HG03108 (cell line): ENCODE data around the gene CDKAL1.
"Not testable (repeated sequence)": the region's sequence is repeated elsewhere in the genome, so short reads cannot be mapped to it uniquely, and the experiment has no call there.

Source experiments
- ATAC-seq: cut with Tn5 transposase; IDR thresholded peaks from one replicate; pipeline ENCODE4 v1.9.1; 2021; ENCODE audit warnings: moderate library complexity; ENCODE audit not compliant: unreplicated experiment

CDKAL1 gene

GRCh38 chr6:20706238-20706938 is 172.1 kb downstream of the CDKAL1 start:
- ATAC-seq, result no peak

GRCh38 chr6:20706939-20707485 is 172.8 kb downstream of the CDKAL1 start:
- ATAC-seq, result no peak

- no peak for ATAC-seq
Observed at GRCh38 chr6:20707870-20708269, 173.6 kb downstream of the CDKAL1 start.

GRCh38 chr6:20708367-20709124 is 174.3 kb downstream of the CDKAL1 start:
- ATAC-seq, result peak; percentile 55

GRCh38 chr6:20709451-20709850 is 175.2 kb downstream of the CDKAL1 start:
- no peak for ATAC-seq

- ATAC-seq, result no peak
Observed at GRCh38 chr6:20710341-20710740, 176.1 kb downstream of the CDKAL1 start.

GRCh38 chr6:20711518-20711917 is 177.3 kb downstream of the CDKAL1 start:
- ATAC-seq, result no peak

- ATAC-seq, result no peak
Observed at GRCh38 chr6:20712011-20712410, 177.8 kb downstream of the CDKAL1 start.

GRCh38 chr6:20715135-20715806 is 181.0 kb downstream of the CDKAL1 start:
- no peak for ATAC-seq

- ATAC-seq, result peak; percentile 58
Observed at GRCh38 chr6:20716865-20717264, 182.6 kb downstream of the CDKAL1 start.

GRCh38 chr6:20717743-20718142 is 183.5 kb downstream of the CDKAL1 start:
- ATAC-seq, result no peak

- no peak for ATAC-seq
Observed at GRCh38 chr6:20718705-20719653, 184.7 kb downstream of the CDKAL1 start.

- ATAC-seq, result no peak
Observed at GRCh38 chr6:20719980-20720379, 185.7 kb downstream of the CDKAL1 start.

GRCh38 chr6:20721121-20721520 is 186.9 kb downstream of the CDKAL1 start:
- not testable (repeated sequence) for ATAC-seq

GRCh38 chr6:20722455-20722854 is 188.2 kb downstream of the CDKAL1 start:
- no peak for ATAC-seq

- no peak for ATAC-seq
Observed at GRCh38 chr6:20723236-20723635, 189.0 kb downstream of the CDKAL1 start.

- no peak for ATAC-seq
Observed at GRCh38 chr6:20724443-20725190, 190.4 kb downstream of the CDKAL1 start.

- ATAC-seq, result not testable (repeated sequence)
Observed at GRCh38 chr6:20725235-20725634, 191.0 kb downstream of the CDKAL1 start.

- no peak for ATAC-seq
Observed at GRCh38 chr6:20729086-20729485, 194.8 kb downstream of the CDKAL1 start.

- not testable (repeated sequence) for ATAC-seq
Observed at GRCh38 chr6:20732362-20732761, 198.1 kb downstream of the CDKAL1 start.
